Psoas muscle (tissue), 8 donors: ENCODE data around the gene POMT2. TPM values are rescaled to one million over a fixed set of nuclear protein-coding genes. Genes with fewer than 3 reads are reported as not detected.
A peak's percentile ranks its signal among the peaks of the same experiment; 100 is the strongest.

ENCODE experiments used
- ATAC-seq, 4 donors: fragments of 200-7000 bp; cut with Tn5 transposase; one replicate each; pipeline ENCODE4 v1.9.1; 2020; ENCODE audit warnings: moderate library complexity in 3 of 4, mild to moderate bottlenecking in 2 of 4
- DNase-seq, 2 donors: peaks; one replicate each; pipeline ENCODE4 v3.0.0-alpha.2; 2020
- H3K27ac ChIP-seq: fragments of 200-600 bp; one replicate; pipeline ENCODE4 v1.8.0; 2022
- H3K27me3 ChIP-seq, 3 donors: fragments of 200-600 bp in 1 of 3; one replicate each; pipeline versions ENCODE4 v1.6.1 to v1.8.0; 2013 to 2022; ENCODE audit warnings: low read length in 2 of 3, mild to moderate bottlenecking in 2 of 3, moderate library complexity in 1 of 3; ENCODE audit not compliant: insufficient read depth in 3 of 3
- H3K36me3 ChIP-seq, 2 donors: fragments of 200-600 bp in 1 of 2; one replicate each; pipeline versions ENCODE4 v1.6.1 to v1.8.0; 2013 to 2022; ENCODE audit warnings: low read depth in 1 of 2, mild to moderate bottlenecking in 1 of 2, moderate library complexity in 1 of 2; ENCODE audit not compliant: insufficient read depth in 1 of 2
- H3K4me1 ChIP-seq: fragments of 200-600 bp; one replicate; pipeline ENCODE4 v1.8.0; 2022
- H3K4me3 ChIP-seq: fragments of 200-600 bp; one replicate; pipeline ENCODE4 v1.8.0; 2022; ENCODE audit warnings: mild to moderate bottlenecking
- H3K9me3 ChIP-seq: fragments of 200-600 bp; one replicate; pipeline ENCODE4 v1.8.0; 2022
- CTCF ChIP-seq: fragments of 200-600 bp; IDR thresholded peaks from one replicate; pipeline ENCODE4 v1.8.0; 2022; ENCODE audit warnings: antibody characterized with exemption
- WGBS, 3 donors: extraction: QIAGEN DNeasy Blood & Tissue Kit; methylation state at CpG; one replicate each; pipeline versions ENCODE4 v1.1.6 to v1.1.7; 2013; 5-methylcytosine and 5-hydroxymethylcytosine counted together
- intact Hi-C, 2 donors: fragments of 100-400 bp; cut with DNase I; formaldehyde crosslinking; loops; one replicate each; pipeline versions ENCODE4 v1.11.0 to v1.14.2; 2022
- polyA plus RNA-seq, 3 donors: library from polyadenylated mRNA; stranded (reverse); fragments of 200-250 nt; gene quantifications; one replicate each; pipeline ENCODE4 v1.2.3, GENCODE V29; 2013
- total RNA-seq, 4 donors: library from RNA; stranded (reverse); fragmentation: NEBNext Ultra II Directional in 2 of 4; extraction: Animal tissue kit (Norgen Biotek cat#: 25700) in 2 of 4; gene quantifications; one replicate each; pipeline versions ENCODE4 v1.2.1 to v1.2.4, GENCODE V29; 2021 to 2023
- donor health status: healthy with polysubstance abuse.
- donor health status: DM: no; HTN: no; CAD: no; lungs with moderate emphysema.
- donor health status: Bipolar disorder and iron deficiency.
- donor health status: healthy.
- donor health status: DM: yes; HTN: yes; CAD: no.
- donor health status: DM: no; HTN: no; CAD: no.
- donor health status: DM: no; HTN: no; CAD: no.
- donor health status: DM: yes; HTN: yes; CAD: no.

POMT2 gene
- total and polyA plus RNA-seq, 7 donors: 17.4 to 57.5 (median 29.2) TPM

DNA sequence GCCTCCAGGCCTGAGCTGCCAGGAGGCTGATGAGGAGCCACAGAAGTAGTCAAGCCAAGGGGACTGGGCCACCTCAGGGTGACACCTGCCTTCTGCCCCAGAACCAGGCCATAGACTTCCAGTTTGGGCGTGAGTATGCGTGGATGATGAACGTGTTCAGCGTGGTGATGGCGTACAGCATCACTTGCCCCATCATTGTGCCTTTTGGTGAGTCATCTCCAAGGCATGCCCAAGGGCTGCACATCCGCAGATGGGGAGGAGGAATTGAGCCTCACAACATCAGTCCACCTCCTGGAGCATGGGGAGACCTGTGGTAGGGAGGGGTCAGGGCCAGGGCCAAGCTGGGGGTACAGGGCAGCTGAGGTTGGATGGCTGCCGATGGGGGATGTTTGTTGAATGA lies 72.0 kb downstream of the POMT2 start:
- peak in 1 of 2 donors; percentile 19 for DNase-seq
- WGBS, 3 donors: 83 to 95% (median 92%) methylated on average over 7 of the region's 7 CpGs
- intact Hi-C loops: no loop called here

GRCh38 chr14:77246784-77247183 lies 73.9 kb downstream of the POMT2 start:
- H3K4me3 ChIP-seq: no peak overlapping the region
- H3K36me3 ChIP-seq: no peaks in the 10 kb centered on the region
- H3K4me1 ChIP-seq: no peaks in the 10 kb centered on the region
- TF ChIP-seq CTCF: no peak
- no peaks in the 10 kb centered on the region for H3K9me3 ChIP-seq
- ATAC-seq (no peak), DNase-seq (no peak)
- 76 to 88% (median 87%) methylated on average over 1 of the region's 1 CpG for WGBS, 3 donors
- intact Hi-C loops: no loop called here
- no peak overlapping the region for H3K27ac ChIP-seq
- H3K27me3 ChIP-seq: no peaks in the 10 kb centered on the region

More for the DNA sequence above, 72.0 kb downstream of the POMT2 start:
- Histone ChIP-seq H3K4me3 (no peak overlapping the region), H3K4me1 (no peaks in the 10 kb centered on the region), H3K36me3 (no peaks in the 10 kb centered on the region), H3K9me3 (no peaks in the 10 kb centered on the region), H3K27ac (no peak overlapping the region), H3K27me3 (no peaks in the 10 kb centered on the region)
- no peak for TF ChIP-seq CTCF
- no peak for ATAC-seq

DNA sequence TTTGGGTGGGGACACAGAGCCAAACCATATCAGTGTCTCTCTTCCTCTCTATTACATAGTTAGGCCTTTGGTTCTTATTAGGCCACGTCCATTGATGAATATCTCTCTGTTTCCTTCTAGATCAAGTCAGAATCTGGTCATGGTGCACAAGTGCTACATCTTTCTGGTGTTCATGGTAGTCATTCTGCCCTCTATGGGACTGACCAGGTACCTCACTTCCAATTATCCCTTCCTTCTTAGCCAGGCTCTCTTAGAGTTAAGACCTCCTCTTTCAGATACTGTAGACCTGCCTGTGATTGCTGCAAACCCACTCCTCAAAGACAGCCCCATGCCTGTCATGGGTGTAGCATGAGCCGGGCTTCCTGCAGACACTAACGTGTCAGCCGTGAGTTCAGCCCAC lies 74.9 kb downstream of the POMT2 start:
- H3K4me3 ChIP-seq: no peak overlapping the region
- ATAC-seq (no peak), DNase-seq (peak in 1 of 2 donors; percentile 10)
- H3K27ac ChIP-seq: no peak overlapping the region
- intact Hi-C loops: no loop called here
- 74 to 78% (median 75%) methylated on average over 4 of the region's 4 CpGs for WGBS, 3 donors
- H3K4me1 ChIP-seq: no peaks in the 10 kb centered on the region
- TF ChIP-seq CTCF: no peak
- no peaks in the 10 kb centered on the region for H3K27me3 ChIP-seq
- H3K9me3 ChIP-seq: no peaks in the 10 kb centered on the region
- H3K36me3 ChIP-seq: no peaks in the 10 kb centered on the region

DNA sequence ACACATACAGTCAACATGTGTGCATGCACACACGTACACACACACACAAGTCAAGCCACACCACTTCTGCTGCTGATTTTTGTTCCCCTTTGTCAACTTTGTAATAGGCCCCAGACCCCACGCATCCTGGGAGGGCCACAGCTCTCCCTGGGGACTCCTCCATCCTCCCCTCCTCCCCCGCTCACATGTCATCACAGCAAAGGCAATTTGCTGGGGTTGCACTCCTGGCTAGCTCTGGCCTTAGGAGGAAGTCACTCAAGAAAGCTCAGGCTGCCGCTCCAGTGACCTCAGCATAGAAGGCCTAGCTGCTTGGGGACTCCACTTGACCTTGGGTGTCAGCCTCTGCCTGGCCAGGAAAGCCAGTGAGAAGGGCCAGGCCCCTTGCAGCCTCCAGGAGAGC lies 76.8 kb downstream of the POMT2 start:
- DNase-seq: peak in 1 of 2 donors; percentile 41
- H3K27me3 ChIP-seq: no peaks in the 10 kb centered on the region
- TF ChIP-seq CTCF: no peak

DNA sequence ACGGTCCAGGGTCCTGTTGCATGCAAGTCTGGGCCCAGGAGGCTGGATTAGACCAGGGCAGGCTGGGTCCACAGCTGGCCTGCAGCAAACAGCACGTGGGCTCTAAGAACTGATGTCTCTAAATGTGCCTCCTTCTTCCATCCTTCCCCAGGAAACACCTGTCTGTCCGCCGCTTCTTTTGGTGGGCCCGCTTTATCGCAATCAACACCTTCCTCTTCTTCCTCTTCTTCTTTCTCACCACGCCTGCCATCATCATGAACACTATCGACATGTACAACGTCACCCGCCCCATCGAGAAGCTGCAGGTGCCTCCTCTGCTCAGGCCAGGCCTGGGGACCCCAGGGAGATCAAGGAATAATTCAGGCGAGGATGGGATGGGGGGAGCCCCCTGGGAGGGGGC lies 77.9 kb downstream of the POMT2 start:
- peak in 1 of 2 donors; percentile 28 for DNase-seq
- H3K27ac ChIP-seq: no peak overlapping the region
- H3K27me3 ChIP-seq: no peaks in the 10 kb centered on the region
- no peak overlapping the region for H3K4me3 ChIP-seq
- ATAC-seq: no peak
- TF ChIP-seq CTCF: no peak
- H3K4me1 ChIP-seq: no peaks in the 10 kb centered on the region
- intact Hi-C loops: no loop called here
- H3K9me3 ChIP-seq: no peaks in the 10 kb centered on the region
- no peaks in the 10 kb centered on the region for H3K36me3 ChIP-seq
- WGBS, 3 donors: 77 to 85% (median 78%) methylated on average over 12 of the region's 12 CpGs

More for the DNA sequence above, 76.8 kb downstream of the POMT2 start:
- Histone ChIP-seq H3K4me1 (no peaks in the 10 kb centered on the region), H3K27ac (no peak overlapping the region), H3K36me3 (no peaks in the 10 kb centered on the region), H3K9me3 (no peaks in the 10 kb centered on the region), H3K4me3 (no peak overlapping the region)
- intact Hi-C loops: no loop called here
- ATAC-seq: no peak
- 63 to 74% (median 69%) methylated on average over 4 of the region's 4 CpGs for WGBS, 3 donors
